WTC11 (cell line): ENCODE results near the gene PRRX1.

Experiments
- CREB1 ChIP-seq: sonication (generic); formaldehyde crosslinking; IDR thresholded peaks from 2 replicates; pipeline ENCODE4 v1.8.0; 2023; ENCODE audit warnings: mild to moderate bottlenecking, missing genetic modification reagents
- CTCF ChIP-seq: fragments of 200-600 bp; IDR thresholded peaks from 2 replicates; pipeline ENCODE4 v1.8.0; 2022; ENCODE audit warnings: antibody characterized with exemption
- FOXJ3 ChIP-seq: sonication (generic); formaldehyde crosslinking; IDR thresholded peaks from 2 replicates; pipeline ENCODE4 v1.9.0; 2021; ENCODE audit warnings: missing genetic modification reagents, mild to moderate bottlenecking, borderline replicate concordance
- FOXP1 ChIP-seq: sonication (generic); formaldehyde crosslinking; IDR thresholded peaks from 2 replicates; pipeline ENCODE4 v1.8.0; 2022; ENCODE audit warnings: missing genetic modification reagents, mild to moderate bottlenecking, moderate library complexity, borderline replicate concordance
- IRF1 ChIP-seq: sonication (generic); formaldehyde crosslinking; IDR thresholded peaks from 2 replicates; pipeline ENCODE4 v1.8.0; 2023; ENCODE audit warnings: missing genetic modification reagents
- JUN ChIP-seq: sonication (generic); formaldehyde crosslinking; IDR thresholded peaks from 2 replicates; pipeline ENCODE4 v1.8.0; 2023; ENCODE audit warnings: mild to moderate bottlenecking, missing genetic modification reagents
- NFE2L1 ChIP-seq: sonication (generic); formaldehyde crosslinking; IDR thresholded peaks from 2 replicates; pipeline ENCODE4 v1.8.1; 2023; ENCODE audit warnings: missing genetic modification reagents
- NR1H2 ChIP-seq: sonication (generic); formaldehyde crosslinking; IDR thresholded peaks from 2 replicates; pipeline ENCODE4 v1.9.0; 2021; ENCODE audit warnings: mild to moderate bottlenecking, moderate library complexity, missing genetic modification reagents
- PREB ChIP-seq: sonication (generic); formaldehyde crosslinking; IDR thresholded peaks from 2 replicates; pipeline ENCODE4 v1.8.1; 2022; ENCODE audit warnings: mild to moderate bottlenecking, missing genetic modification reagents, moderate library complexity, borderline replicate concordance
- SMAD3 ChIP-seq: sonication (generic); formaldehyde crosslinking; IDR thresholded peaks from 2 replicates; pipeline ENCODE4 v1.8.0; 2022; ENCODE audit warnings: missing genetic modification reagents, mild to moderate bottlenecking, borderline replicate concordance
- SMAD4 ChIP-seq: sonication (generic); formaldehyde crosslinking; IDR thresholded peaks from 2 replicates; pipeline ENCODE4 v1.8.0; 2022; ENCODE audit warnings: mild to moderate bottlenecking, missing genetic modification reagents
- ZNF138 ChIP-seq: sonication (generic); formaldehyde crosslinking; conservative IDR thresholded peaks from 2 replicates; pipeline ENCODE4 v1.8.1; 2022; ENCODE audit warnings: mild to moderate bottlenecking, moderate library complexity, missing genetic modification reagents
- ZNF263 ChIP-seq: sonication (generic); formaldehyde crosslinking; IDR thresholded peaks from 2 replicates; pipeline ENCODE4 v1.8.1; 2022; ENCODE audit warnings: low read depth, mild to moderate bottlenecking, moderate library complexity, missing genetic modification reagents
- TF ChIP-seq, protein P1 (sequence below): sonication (generic); formaldehyde crosslinking; IDR thresholded peaks from 2 replicates; pipeline ENCODE4 v1.8.0; 2022; ENCODE audit warnings: mild to moderate bottlenecking, missing genetic modification reagents

DNA sequence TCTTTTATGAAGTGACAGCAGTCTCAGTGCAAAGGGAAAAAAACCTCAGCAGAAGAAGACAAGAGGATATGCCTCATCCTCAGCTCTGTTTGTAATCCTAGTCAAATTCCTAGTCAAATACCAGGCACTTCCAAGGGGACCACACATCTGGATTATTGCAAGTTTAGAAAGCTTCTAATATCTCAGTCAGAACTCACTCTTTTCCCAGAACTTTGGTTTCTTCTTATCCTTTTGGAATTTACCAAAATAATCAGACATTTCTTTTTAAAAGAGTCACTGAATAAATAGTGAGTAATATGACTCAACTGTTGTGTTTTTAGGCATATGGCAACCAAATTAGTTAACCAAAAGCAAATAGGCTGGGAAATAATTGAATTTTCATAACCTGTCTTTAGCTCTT is 47.8 kb downstream of the PRRX1 start:
- TF ChIP-seq CTCF (no peak), NR1H2 (CRISPR knock-in tag) (no peak), ZNF138 (CRISPR knock-in tag) (no peak), SMAD3 (no peak), CREB1 (CRISPR knock-in tag) (no peak), JUN (no peak), PREB (CRISPR knock-in tag) (no peak), IRF1 (CRISPR knock-in tag) (no peak), FOXP1 (CRISPR knock-in tag) (no peak), SMAD4 (no peak), ZNF263 (CRISPR knock-in tag) (no peak), FOXJ3 (CRISPR knock-in tag) (no peak), NFE2L1 (CRISPR knock-in tag) (no peak)
- TF ChIP-seq, protein P1, sequence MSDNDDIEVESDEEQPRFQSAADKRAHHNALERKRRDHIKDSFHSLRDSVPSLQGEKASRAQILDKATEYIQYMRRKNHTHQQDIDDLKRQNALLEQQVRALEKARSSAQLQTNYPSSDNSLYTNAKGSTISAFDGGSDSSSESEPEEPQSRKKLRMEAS (CRISPR knock-in tag) = no peak
